Natural killer cell (primary cell): Measurements from ENCODE around the gene IKZF1. TPM values are rescaled to one million over a fixed set of nuclear protein-coding genes. Genes with fewer than 3 reads are reported as not detected.
A peak's percentile ranks its signal among the peaks of the same experiment; 100 is the strongest.

Experiments
- ATAC-seq, 3 donors: fragments of 150-1000 bp in 2 of 3; fragments of 200-7000 bp in 1 of 3; cut with Tn5 transposase; 1 replicate in 1 of 3; 2 replicates in 2 of 3; pipeline ENCODE4 v1.10.0; 2021; ENCODE audit warnings: mild to moderate bottlenecking in 2 of 3, moderate library complexity in 2 of 3
- DNase-seq, 2 donors: peaks; one replicate each; pipeline versions ENCODE4 v3.0.0 to v3.0.0-alpha.2; 2013 to 2021; ENCODE audit warnings: mixed read lengths in 1 of 2
- H3K27ac ChIP-seq: one replicate; pipeline ENCODE4 v1.5.1; 2013; ENCODE audit warnings: mild to moderate bottlenecking, low read length
- H3K27me3 ChIP-seq: one replicate; pipeline ENCODE4 v1.6.1; 2013; ENCODE audit warnings: low read length; ENCODE audit not compliant: control insufficient read depth, insufficient read depth
- H3K36me3 ChIP-seq: one replicate; pipeline ENCODE4 v1.6.1; 2013; ENCODE audit warnings: low read length; ENCODE audit not compliant: control insufficient read depth, insufficient read depth
- H3K4me1 ChIP-seq: one replicate; pipeline ENCODE4 v1.6.1; 2013; ENCODE audit warnings: low read length; ENCODE audit not compliant: control insufficient read depth, insufficient read depth
- H3K4me3 ChIP-seq: one replicate; pipeline ENCODE4 v1.5.1; 2013; ENCODE audit warnings: low read length
- H3K9me3 ChIP-seq: one replicate; pipeline ENCODE4 v1.6.1; 2013; ENCODE audit warnings: low read length; ENCODE audit not compliant: control insufficient read depth, insufficient read depth
- H3K27ac Mint-ChIP-seq, 2 donors: one replicate each; pipeline ENCODE4 v1.8.0; 2022; ENCODE audit warnings: mild to moderate bottlenecking in 2 of 2, mixed read lengths in 2 of 2, moderate library complexity in 1 of 2
- H3K27me3 Mint-ChIP-seq, 2 donors: one replicate each; pipeline ENCODE4 v1.8.0; 2022; ENCODE audit warnings: low read depth in 2 of 2, mixed read lengths in 2 of 2
- H3K36me3 Mint-ChIP-seq: one replicate; pipeline ENCODE4 v1.8.0; 2022; ENCODE audit warnings: mixed read lengths
- H3K4me1 Mint-ChIP-seq, 2 donors: one replicate each; pipeline ENCODE4 v1.8.0; 2022; ENCODE audit warnings: mixed read lengths in 2 of 2
- H3K4me3 Mint-ChIP-seq: one replicate; pipeline ENCODE4 v1.8.0; 2022; ENCODE audit warnings: mild to moderate bottlenecking, moderate library complexity, mixed read lengths
- H3K9me3 Mint-ChIP-seq, 2 donors: one replicate each; pipeline ENCODE4 v1.8.0; 2022; ENCODE audit warnings: mixed read lengths in 2 of 2
- WGBS: methylation state at CpG from one replicate; pipeline ENCODE4 v1.1.7; 2013; ENCODE audit warnings: missing lambda C conversion rate; ENCODE audit not compliant: insufficient coverage; 5-methylcytosine and 5-hydroxymethylcytosine counted together
- intact Hi-C: fragments of 100-400 bp; cut with micrococcal nuclease; formaldehyde crosslinking; loops from one replicate; pipeline ENCODE4 v1.14.2; 2022
- total RNA-seq, 4 donors: library from RNA; stranded (reverse); fragments of 120-200 nt in 1 of 4; gene quantifications; one replicate each; pipeline versions ENCODE4 v1.2.3 to v1.2.4, GENCODE V29; 2013 to 2022
- TF ChIP-seq, protein P1 (sequence below): fragments of 200-600 bp; IDR thresholded peaks from one replicate; pipeline ENCODE4 v1.8.0; 2022; ENCODE audit warnings: antibody characterized with exemption

The IKZF1 gene
- total RNA-seq, 3 donors from 2014 or later (not counting 1 experiment from before 2014, with no cell fraction given) = 294 to 391 (median 350) TPM

DNA sequence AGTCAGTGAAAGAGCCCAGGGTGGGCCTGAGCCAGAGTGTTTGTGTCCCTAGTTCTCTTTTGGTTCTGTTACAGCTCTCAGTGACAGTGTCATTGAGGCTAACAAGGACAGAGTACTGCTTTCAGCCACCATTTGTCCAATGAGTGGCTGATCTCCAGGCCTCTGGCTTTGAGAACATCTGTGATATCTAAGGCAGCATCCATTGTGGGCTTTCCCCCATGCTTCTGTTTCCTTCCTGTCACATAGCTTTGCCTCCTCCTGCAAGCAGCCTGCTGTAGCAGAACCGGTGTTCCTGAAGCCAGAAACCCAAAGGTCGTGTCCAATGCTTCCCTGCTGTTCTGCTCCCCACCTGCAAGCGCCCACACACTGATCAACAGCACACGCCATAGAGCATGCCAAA lies 68.4 kb downstream of the IKZF1 start:
- TF ChIP-seq, protein P1, sequence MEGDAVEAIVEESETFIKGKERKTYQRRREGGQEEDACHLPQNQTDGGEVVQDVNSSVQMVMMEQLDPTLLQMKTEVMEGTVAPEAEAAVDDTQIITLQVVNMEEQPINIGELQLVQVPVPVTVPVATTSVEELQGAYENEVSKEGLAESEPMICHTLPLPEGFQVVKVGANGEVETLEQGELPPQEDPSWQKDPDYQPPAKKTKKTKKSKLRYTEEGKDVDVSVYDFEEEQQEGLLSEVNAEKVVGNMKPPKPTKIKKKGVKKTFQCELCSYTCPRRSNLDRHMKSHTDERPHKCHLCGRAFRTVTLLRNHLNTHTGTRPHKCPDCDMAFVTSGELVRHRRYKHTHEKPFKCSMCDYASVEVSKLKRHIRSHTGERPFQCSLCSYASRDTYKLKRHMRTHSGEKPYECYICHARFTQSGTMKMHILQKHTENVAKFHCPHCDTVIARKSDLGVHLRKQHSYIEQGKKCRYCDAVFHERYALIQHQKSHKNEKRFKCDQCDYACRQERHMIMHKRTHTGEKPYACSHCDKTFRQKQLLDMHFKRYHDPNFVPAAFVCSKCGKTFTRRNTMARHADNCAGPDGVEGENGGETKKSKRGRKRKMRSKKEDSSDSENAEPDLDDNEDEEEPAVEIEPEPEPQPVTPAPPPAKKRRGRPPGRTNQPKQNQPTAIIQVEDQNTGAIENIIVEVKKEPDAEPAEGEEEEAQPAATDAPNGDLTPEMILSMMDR = no peak
- ATAC-seq = no peak
- intact Hi-C loops = no loop called here
- no peaks in the 10 kb centered on the region for H3K27me3 ChIP-seq
- Mint-ChIP-seq H3K4me1 (peaks cover 76 to 80% of the 10 kb centered on the region in 2 donors), H3K36me3 (peaks cover 16% of the 10 kb centered on the region), H3K9me3 (no peaks in the 10 kb centered on the region), H3K4me3 (no peak overlapping the region), H3K27ac (peak overlapping the region in 1 of 2 donors; percentile 54), H3K27me3 (no peaks in the 10 kb centered on the region)
- peak in 1 of 2 donors; percentile 63 for DNase-seq
- no peaks in the 10 kb centered on the region for H3K9me3 ChIP-seq
- H3K4me3 ChIP-seq = no peak overlapping the region
- H3K36me3 ChIP-seq = peaks cover 78% of the 10 kb centered on the region
- peaks cover 37% of the 10 kb centered on the region for H3K4me1 ChIP-seq
- peak overlapping the region; percentile 8 for H3K27ac ChIP-seq
- 66% methylated on average over 4 of the region's 4 CpGs for WGBS

DNA sequence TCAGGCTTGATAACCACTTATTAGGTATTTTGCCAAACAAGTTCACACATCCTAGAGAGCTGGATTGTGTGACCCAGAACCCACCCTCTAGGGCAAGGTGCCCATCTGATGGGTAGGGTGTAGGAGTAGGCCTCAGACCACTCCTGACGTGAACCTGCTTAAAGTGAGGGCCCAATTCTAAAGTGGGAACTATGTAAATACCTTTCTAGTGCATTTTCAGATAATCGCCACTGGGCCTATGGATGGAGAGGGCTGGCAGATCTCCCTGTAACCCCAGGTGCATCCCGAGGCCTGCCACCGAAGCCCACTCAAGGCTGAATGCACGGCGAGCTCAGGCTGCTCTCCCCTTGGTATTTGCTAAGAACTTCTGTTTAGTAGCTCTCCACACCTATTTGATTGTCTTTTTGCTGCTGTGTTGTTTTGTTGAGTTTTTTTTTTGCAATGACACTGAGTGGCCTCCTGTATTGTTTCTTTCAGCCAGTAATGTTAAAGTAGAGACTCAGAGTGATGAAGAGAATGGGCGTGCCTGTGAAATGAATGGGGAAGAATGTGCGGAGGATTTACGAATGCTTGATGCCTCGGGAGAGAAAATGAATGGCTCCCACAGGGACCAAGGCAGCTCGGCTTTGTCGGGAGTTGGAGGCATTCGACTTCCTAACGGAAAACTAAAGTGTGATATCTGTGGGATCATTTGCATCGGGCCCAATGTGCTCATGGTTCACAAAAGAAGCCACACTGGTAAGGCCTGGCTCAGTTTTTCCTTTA lies 71.7 kb downstream of the IKZF1 start:
- 94% methylated on average over 15 of the region's 15 CpGs for WGBS
- Histone ChIP-seq H3K4me1 (peaks cover 31% of the 10 kb centered on the region), H3K9me3 (no peaks in the 10 kb centered on the region), H3K4me3 (no peak overlapping the region), H3K27ac (no peak overlapping the region), H3K36me3 (peaks cover 82% of the 10 kb centered on the region), H3K27me3 (no peaks in the 10 kb centered on the region)
- TF ChIP-seq, protein P1 = no peak
- Mint-ChIP-seq H3K27me3 (no peaks in the 10 kb centered on the region), H3K4me3 (no peak overlapping the region), H3K36me3 (peaks cover 16% of the 10 kb centered on the region), H3K9me3 (no peaks in the 10 kb centered on the region), H3K4me1 (peaks cover 81 to 85% of the 10 kb centered on the region in 2 donors), H3K27ac (peak overlapping the region in 1 of 2 donors; percentile 54)
- no peak for ATAC-seq
- DNase-seq = no peak
- intact Hi-C loops = no loop called here

DNA sequence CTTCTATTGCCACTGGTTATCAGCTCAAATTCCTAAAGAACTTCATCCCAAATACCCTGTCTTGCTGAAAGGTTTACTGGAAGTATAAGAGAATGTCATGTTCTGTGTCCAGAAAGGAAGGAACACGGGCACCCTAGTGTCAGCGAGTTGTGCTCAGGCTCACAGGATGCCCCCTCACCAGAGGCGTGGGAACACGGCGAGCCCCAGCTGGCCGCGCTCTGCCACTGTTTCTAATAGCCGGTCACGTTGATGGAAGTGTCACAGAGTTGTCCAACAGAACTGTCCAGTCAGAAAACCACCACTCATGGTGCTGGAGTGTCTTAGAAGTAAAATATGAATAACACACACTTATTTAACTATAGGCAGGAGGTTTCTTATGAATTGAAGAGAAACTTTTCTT lies 72.8 kb downstream of the IKZF1 start:
- no peak for DNase-seq
- WGBS = 97% methylated on average over 9 of the region's 9 CpGs
- peaks cover 22% of the 10 kb centered on the region for H3K4me1 ChIP-seq

More for the DNA sequence above, 72.8 kb downstream of the IKZF1 start:
- Mint-ChIP-seq H3K4me3 (no peak overlapping the region), H3K27me3 (no peaks in the 10 kb centered on the region), H3K36me3 (peaks cover 13% of the 10 kb centered on the region), H3K4me1 (peaks cover 81 to 85% of the 10 kb centered on the region in 2 donors), H3K9me3 (no peaks in the 10 kb centered on the region), H3K27ac (peak overlapping the region in 1 of 2 donors; percentile 54)
- intact Hi-C loops = no loop called here
- Histone ChIP-seq H3K4me3 (no peak overlapping the region), H3K27ac (no peak overlapping the region), H3K36me3 (peaks cover 80% of the 10 kb centered on the region), H3K27me3 (no peaks in the 10 kb centered on the region), H3K9me3 (no peaks in the 10 kb centered on the region)
- ATAC-seq = no peak
- TF ChIP-seq, protein P1 = no peak
